ENCODE results near the gene REXO4.

REXO4 gene

DNA sequence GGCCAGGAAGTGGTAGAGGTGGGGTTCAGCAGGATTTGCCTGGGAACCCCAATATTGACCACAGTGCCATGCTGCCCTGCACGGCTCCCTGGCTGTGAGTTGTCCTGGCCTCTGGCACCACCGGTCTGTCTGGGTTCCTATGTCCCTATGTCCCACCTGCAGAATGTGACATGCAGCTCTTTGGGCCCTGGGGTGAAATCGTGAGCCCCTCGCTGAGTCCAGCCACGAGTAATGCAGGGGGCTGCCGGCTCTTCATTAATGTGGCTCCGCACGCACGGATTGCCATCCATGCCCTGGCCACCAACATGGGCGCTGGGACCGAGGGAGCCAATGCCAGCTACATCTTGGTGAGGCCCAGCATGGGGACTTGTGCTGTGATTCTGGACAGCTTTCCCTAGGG lies 39.9 kb upstream of the REXO4 start:
- H3K27me3 ChIP-seq: no peaks in the 10 kb centered on the region
- no peak for TF ChIP-seq CTCF (IDR thresholded peaks at IDR 0.05; ENCODE audit: low read depth, low read length)

GRCh38 chr9:133457233-133457632 lies 39.4 kb upstream of the REXO4 start:
- Histone ChIP-seq H3K4me3 (ENCODE audit: low read depth, low read length) (no peak overlapping the region), H3K4me1 (peaks cover 8% of the 10 kb centered on the region; the same call in 1 of the 2 replicates), H3K9me3 (no peaks in the 10 kb centered on the region), H3K27me3 (no peaks in the 10 kb centered on the region), H3K36me3 (no peaks in the 10 kb centered on the region)
- DNase-seq: no peak
- no peak for TF ChIP-seq CTCF (IDR thresholded peaks at IDR 0.05; ENCODE audit: low read depth, low read length)

More for the DNA sequence above, 39.9 kb upstream of the REXO4 start:
- Histone ChIP-seq H3K4me1 (peaks cover 8% of the 10 kb centered on the region; the same call in 1 of the 2 replicates), H3K4me3 (ENCODE audit: low read depth, low read length) (no peak overlapping the region), H3K9me3 (no peaks in the 10 kb centered on the region), H3K36me3 (no peaks in the 10 kb centered on the region)
- DNase-seq: no peak

GRCh38 chr9:133456409-133456808 lies 38.6 kb upstream of the REXO4 start:
- Histone ChIP-seq H3K9me3 (no peaks in the 10 kb centered on the region), H3K4me1 (peaks cover 8% of the 10 kb centered on the region; the same call in 1 of the 2 replicates), H3K27me3 (no peaks in the 10 kb centered on the region), H3K4me3 (ENCODE audit: low read depth, low read length) (no peak overlapping the region), H3K36me3 (no peaks in the 10 kb centered on the region)
- no peak for DNase-seq
- peak; percentile 23; the same call in 1 of the 2 replicates for TF ChIP-seq CTCF (IDR thresholded peaks at IDR 0.05; ENCODE audit: low read depth, low read length)

- Histone ChIP-seq H3K4me3 (ENCODE audit: low read depth, low read length) (no peak overlapping the region), H3K27me3 (no peaks in the 10 kb centered on the region), H3K36me3 (no peaks in the 10 kb centered on the region), H3K9me3 (no peaks in the 10 kb centered on the region), H3K4me1 (peaks cover 8% of the 10 kb centered on the region; the same call in 1 of the 2 replicates)
- no peak for DNase-seq
- no peak for TF ChIP-seq CTCF (IDR thresholded peaks at IDR 0.05; ENCODE audit: low read depth, low read length)
These were observed 38.1 kb upstream of the REXO4 start for GRCh38 chr9:133455936-133456335.

DNA sequence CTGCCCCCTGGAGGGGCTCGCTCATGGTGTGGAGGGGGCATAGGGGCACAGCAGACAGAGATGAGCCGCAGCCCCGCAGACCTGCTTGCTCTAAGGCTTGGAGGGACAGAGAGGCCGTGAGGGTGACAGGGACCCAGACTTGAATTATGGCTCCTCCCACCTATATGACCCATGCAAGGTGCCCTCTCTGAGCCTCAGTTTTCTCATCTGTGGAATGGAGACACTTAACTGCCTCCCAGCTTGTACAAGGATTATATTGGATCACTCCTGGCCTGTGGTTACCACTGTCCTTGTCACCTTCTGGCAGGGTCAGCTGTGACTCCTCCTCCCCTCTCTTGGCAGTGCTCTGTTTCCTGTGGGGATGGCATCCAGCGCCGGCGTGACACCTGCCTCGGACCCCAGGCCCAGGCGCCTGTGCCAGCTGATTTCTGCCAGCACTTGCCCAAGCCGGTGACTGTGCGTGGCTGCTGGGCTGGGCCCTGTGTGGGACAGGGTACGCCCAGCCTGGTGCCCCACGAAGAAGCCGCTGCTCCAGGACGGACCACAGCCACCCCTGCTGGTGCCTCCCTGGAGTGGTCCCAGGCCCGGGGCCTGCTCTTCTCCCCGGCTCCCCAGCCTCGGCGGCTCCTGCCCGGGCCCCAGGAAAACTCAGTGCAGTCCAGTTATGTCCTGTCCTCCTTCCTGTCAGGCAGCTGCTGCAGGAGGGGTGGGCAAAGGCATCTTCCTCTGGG lies 37.3 kb upstream of the REXO4 start:
- H3K9me3 ChIP-seq: no peaks in the 10 kb centered on the region
- no peaks in the 10 kb centered on the region for H3K27me3 ChIP-seq
- H3K4me3 ChIP-seq (ENCODE audit: low read depth, low read length): no peak overlapping the region
- TF ChIP-seq CTCF (IDR thresholded peaks at IDR 0.05; ENCODE audit: low read depth, low read length): no peak
- H3K4me1 ChIP-seq: 0 out of 2 replicates have a peak, but pooled peaks cover 3% of the 10 kb centered on the region
- DNase-seq: no peak
- no peaks in the 10 kb centered on the region for H3K36me3 ChIP-seq

DNA sequence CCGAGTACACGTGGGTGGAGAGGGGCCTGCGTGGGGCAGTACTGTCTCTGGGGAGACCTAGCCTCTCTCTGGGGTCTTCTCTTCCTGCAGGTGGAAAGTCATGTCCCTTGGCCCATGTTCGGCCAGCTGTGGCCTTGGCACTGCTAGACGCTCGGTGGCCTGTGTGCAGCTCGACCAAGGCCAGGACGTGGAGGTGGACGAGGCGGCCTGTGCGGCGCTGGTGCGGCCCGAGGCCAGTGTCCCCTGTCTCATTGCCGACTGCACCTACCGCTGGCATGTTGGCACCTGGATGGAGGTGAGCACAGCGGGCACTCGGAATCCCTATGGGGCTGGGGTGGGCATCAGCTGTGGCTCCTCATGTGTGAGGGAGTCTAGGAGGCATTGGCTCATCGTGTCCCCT lies 36.5 kb upstream of the REXO4 start:
- no peaks in the 10 kb centered on the region for H3K9me3 ChIP-seq
- no peak for DNase-seq
- no peaks in the 10 kb centered on the region for H3K27me3 ChIP-seq
- no peak overlapping the region for H3K4me3 ChIP-seq (ENCODE audit: low read depth, low read length)
- H3K36me3 ChIP-seq: no peaks in the 10 kb centered on the region
- no peak for TF ChIP-seq CTCF (IDR thresholded peaks at IDR 0.05; ENCODE audit: low read depth, low read length)
- 0 out of 2 replicates have a peak, but pooled peaks cover 3% of the 10 kb centered on the region for H3K4me1 ChIP-seq
